Sciatic nerve (tissue), 2 donors: ENCODE data around the gene IL1RAPL2. TPM values are rescaled to one million over a fixed set of nuclear protein-coding genes. Genes with fewer than 3 reads are reported as not detected.
"Not testable (repeated sequence)": the region's sequence is repeated elsewhere in the genome, so short reads cannot be mapped to it uniquely, and the experiment has no call there.

Source experiments
- ATAC-seq: fragments of 200-7000 bp; cut with Tn5 transposase; one replicate; pipeline ENCODE4 v1.9.1; 2020; ENCODE audit warnings: mild to moderate bottlenecking, moderate library complexity
- DNase-seq: peaks from one replicate; pipeline ENCODE4 v3.0.0-alpha.2; 2020; ENCODE audit warnings: low spot score
- intact Hi-C: fragments of 100-400 bp; cut with DNase I; formaldehyde crosslinking; loops from one replicate; pipeline ENCODE4 v1.14.2; 2022
- total RNA-seq: library from RNA; stranded (reverse); fragmentation: NEBNext Ultra II Directional; extraction: Animal tissue kit (Norgen Biotek cat#: 25700); gene quantifications from one replicate; pipeline ENCODE4 v1.2.1, GENCODE V29; 2021
- donor health status: DM: no; HTN: no; CAD: no.
- donor health status: DM: no; HTN: no; CAD: no.

The IL1RAPL2 gene
- total RNA-seq, 1 donor from 2014 or later = 0.94 TPM

DNA sequence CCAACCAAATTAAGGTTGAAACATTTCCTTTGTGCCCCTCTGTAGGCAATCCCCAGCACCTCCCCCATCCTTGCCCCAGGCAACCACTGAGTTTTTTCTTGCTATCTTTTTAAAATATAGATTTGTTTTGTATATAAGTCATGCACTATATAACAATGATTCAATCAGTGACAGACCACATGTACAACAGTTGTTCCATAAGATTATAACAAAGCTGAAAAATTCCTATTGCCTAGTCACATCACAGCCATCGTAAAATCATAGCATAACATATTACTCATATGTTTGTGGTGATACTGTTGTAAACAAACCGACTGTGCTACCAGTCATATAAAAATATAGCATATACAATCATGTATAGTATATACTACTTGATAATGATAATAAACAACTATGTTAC lies 1044.4 kb downstream of the IL1RAPL2 start:
- no peak for DNase-seq
- no peak for ATAC-seq
- intact Hi-C loops = no loop called here

DNA sequence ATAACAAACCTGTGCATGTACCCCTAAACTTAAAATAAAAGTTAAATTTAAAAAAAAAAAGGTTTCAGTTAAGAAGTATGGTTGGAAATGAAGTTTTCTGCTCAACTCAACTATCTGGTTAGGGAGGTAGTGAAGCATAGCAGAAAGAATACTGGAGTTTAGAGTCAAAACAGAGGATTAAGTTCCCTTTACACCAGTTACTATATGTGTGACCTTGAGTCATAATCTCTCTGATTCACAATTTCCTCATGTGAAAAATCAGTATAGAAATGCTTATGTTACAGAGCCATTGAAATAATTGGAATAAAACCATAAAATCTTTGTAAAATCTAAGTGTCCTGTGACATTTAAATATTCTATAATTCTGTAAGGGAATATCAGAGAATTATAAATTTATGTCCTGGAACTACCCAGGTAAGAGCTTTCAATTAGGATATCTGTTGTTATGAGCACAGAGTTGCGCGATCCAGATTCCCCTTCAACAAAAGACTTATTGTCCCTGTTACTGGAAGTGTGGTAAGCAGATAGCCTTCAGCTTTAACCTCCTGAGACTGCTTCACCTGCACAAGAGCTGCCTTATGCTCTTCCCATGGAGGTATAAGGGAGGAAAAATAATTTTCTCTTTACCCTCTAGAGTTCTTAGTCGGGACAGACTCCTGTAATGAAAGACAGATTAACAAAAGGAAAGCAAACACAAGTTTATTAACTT lies 1052.5 kb downstream of the IL1RAPL2 start:
- ATAC-seq (no peak), DNase-seq (no peak)
- intact Hi-C loops = no loop called here

GRCh38 chrX:105634180-105634579 lies 1068.2 kb downstream of the IL1RAPL2 start:
- ATAC-seq (no peak), DNase-seq (no peak)
- intact Hi-C loops = no loop called here

- no peak for DNase-seq
- ATAC-seq = no peak
- intact Hi-C loops = no loop called here
These were observed 1069.8 kb downstream of the IL1RAPL2 start for GRCh38 chrX:105635794-105636193.

DNA sequence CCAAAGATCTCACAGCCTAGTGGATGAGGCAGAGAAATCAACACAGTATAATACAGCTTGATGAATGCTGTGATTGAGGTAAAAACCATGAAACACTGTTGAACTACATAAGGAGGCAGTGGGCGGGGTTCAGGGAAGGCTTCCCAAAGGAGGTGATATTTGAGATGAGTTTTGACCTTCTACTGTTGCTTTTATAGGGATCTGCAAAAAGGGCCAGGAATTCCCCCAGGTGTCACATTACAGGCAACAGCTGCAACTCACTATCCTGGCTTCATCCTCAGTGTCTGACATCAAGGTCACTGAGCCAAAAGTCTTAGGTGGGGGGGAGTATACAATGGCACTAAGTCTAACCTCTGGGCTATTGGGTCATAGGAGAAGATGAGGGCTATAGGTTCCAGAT lies 1070.7 kb downstream of the IL1RAPL2 start:
- peak; percentile 22 for ATAC-seq

GRCh38 chrX:105645667-105646357 lies 1079.8 kb downstream of the IL1RAPL2 start:
- intact Hi-C loops = no loop called here
- no peak for DNase-seq
- ATAC-seq = no peak

More for the DNA sequence above, 1070.7 kb downstream of the IL1RAPL2 start:
- no peak for DNase-seq
- intact Hi-C loops = no loop called here

GRCh38 chrX:105646592-105647372 lies 1080.8 kb downstream of the IL1RAPL2 start:
- DNase-seq (no peak), ATAC-seq (no peak)
- intact Hi-C loops = no loop called here

- DNase-seq (no peak), ATAC-seq (no peak)
- intact Hi-C loops = no loop called here
These were observed 1081.8 kb downstream of the IL1RAPL2 start for GRCh38 chrX:105647749-105648148.

GRCh38 chrX:105648732-105649131 lies 1082.7 kb downstream of the IL1RAPL2 start:
- DNase-seq (no peak), ATAC-seq (no peak)
- intact Hi-C loops = no loop called here

GRCh38 chrX:105650577-105650976 lies 1084.6 kb downstream of the IL1RAPL2 start:
- ATAC-seq = no peak
- no peak for DNase-seq
- intact Hi-C loops = no loop called here

DNA sequence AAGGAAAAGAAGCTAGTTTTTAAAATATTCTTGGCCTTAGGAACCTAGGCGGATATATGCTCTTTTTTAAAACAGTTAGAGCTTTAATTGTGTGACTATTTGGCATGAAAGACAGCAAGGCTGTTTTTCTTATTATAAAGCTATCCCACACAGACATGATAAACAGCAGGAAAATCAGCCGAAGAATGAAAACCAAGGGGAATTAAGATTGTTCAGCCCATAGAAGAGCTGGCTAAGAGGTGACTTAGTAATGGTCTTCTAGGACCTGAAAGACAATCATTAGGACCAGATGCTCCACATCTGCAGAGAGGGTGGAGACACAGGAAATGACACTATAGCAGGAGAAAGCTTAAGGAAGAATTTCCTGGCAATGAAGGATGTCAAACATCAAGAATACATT lies 1085.0 kb downstream of the IL1RAPL2 start:
- intact Hi-C loops = no loop called here
- DNase-seq (no peak), ATAC-seq (no peak)

DNA sequence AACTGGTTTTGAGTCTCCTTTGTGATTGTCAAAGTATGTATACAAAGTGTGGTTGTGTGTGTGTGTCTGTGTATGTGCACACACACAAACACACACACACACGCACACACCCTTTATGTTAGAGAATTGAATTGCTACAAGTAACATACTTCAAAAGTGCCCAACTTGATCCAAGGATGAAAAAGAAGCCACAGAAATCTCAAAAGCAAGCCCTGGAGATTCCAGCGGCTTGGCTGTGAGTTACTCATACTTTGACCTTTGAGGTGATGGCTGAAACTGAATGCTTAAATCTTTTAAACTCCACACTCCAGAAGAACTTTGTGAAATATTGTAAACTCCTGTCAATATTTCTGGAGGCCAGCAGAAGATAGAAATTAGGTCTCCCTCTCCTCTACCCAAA lies 1087.9 kb downstream of the IL1RAPL2 start:
- ATAC-seq (no peak), DNase-seq (no peak)
- intact Hi-C loops = no loop called here

- DNase-seq (no peak), ATAC-seq (no peak)
- intact Hi-C loops = no loop called here
These were observed 1092.1 kb downstream of the IL1RAPL2 start for GRCh38 chrX:105658136-105658535.

- DNase-seq (no peak), ATAC-seq (no peak)
- intact Hi-C loops = no loop called here
These were observed 1096.2 kb downstream of the IL1RAPL2 start for GRCh38 chrX:105662248-105662647.

DNA sequence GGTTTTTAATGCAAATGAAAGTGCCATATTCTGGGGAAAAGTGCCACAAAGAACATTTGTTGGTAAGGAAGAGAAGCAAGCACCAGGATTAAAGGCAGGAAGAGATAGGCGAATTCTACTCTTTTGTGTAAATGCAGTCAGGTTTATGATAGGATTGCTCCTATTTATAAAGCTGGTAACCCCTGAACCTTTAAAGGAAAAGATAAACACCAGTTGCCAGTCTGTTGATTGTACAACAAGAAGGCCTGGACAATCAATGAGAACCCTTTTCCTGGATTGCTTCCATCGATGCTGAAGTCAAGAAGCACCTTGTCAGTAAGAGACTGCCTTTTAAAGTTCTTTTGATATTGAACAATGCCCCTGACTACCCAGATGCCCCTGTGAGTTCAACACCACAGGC lies 1098.2 kb downstream of the IL1RAPL2 start:
- intact Hi-C loops = no loop called here
- ATAC-seq = no peak
- DNase-seq = no peak

DNA sequence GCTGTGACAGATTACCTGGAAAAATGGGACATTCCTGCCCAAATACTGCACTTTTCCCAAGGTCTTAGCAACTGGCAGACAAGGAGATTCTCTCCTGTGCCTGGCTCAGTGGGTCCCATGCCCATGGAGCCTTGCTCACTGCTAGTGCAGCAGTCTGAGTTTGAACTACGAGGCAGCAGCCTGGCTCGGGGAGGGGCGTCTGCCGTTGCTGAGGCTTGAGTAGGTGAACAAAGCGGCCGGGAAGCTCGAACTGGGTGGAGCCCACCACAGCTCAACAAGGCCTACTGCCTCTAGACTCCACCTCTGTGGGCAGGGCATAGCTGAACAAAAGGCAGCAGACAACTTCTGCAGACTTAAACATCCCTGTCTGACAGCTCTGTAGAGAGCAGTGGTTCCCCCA lies 1118.3 kb downstream of the IL1RAPL2 start:
- ATAC-seq, intact Hi-C loops, DNase-seq: not testable (repeated sequence)

DNA sequence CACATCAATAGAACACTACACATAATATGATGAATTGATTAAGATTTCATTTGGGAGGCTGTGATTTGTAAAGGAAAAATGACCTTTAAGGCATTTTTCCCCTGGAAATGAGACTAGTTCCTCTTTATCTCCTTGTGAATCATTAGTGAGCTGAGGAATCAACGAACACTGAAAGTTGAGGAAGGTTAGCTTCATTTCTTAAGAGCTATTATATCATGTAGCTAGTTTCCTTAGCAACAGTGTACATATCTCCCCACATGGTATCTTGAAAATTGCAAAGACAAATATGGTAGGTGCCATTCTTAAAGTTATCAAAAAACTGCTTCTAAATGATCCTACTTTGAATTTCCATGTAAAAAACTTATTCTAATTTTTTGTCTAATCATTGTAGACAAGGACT lies 1128.8 kb downstream of the IL1RAPL2 start:
- DNase-seq (no peak), ATAC-seq (no peak)
- intact Hi-C loops = no loop called here

GRCh38 chrX:105695451-105695850 lies 1129.5 kb downstream of the IL1RAPL2 start:
- DNase-seq = no peak
- no peak for ATAC-seq
- intact Hi-C loops = no loop called here

DNA sequence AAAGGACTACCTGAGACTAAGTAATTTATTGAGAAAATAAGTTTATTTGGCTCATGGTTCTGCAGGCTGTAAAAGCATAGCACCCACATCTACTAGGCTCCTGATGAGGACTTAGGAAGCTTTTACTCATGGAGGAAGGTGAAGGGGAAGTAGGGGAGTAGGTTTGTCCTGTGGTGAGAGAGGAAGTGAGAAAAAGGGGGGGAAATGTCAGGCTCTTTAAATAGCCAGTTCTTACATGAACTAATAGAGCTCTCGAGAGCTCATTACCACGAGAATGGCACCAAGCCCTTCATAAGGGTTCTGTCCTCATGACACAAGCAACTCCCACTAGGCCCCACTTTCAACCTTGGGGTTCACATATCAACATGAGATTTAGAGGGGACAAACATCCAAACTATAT lies 1130.9 kb downstream of the IL1RAPL2 start:
- ATAC-seq = no peak
- DNase-seq = no peak
- intact Hi-C loops = no loop called here
